ENCODE data around the gene COL5A2. TPM values are rescaled to one million over a fixed set of nuclear protein-coding genes. Genes with fewer than 3 reads are reported as not detected.

COL5A2 gene
- total and polyA plus RNA-seq, 2 donors (not counting 3 experiments of a cell fraction or from before 2014, with no cell fraction given): 47.4 to 123 TPM

DNA sequence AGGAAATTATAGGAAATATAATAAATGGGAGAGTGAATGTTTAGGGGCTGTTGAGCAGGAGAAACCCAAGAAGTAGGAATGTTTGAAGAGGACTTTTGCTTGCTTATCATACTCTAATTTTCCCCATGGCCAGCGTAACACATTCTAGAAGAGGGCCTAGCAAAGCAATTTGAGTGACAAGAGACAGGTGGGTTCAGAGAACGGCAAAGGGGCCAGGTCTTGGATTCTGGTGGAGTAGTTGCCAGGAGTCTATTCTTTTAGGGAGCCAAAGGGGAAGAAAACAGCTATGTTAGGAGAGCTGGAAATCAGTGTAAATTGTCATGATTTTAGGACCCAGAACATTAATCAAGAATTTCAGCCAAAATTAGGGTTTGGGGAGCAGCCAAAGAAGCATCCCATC, 96.5 kb downstream of the COL5A2 start:
- DNase-seq (ENCODE audit: low read depth, low spot score) (no peak), FAIRE-seq (no peak)
- Histone ChIP-seq H4K20me1 (replicated peaks; ENCODE audit: control insufficient read depth, extremely low read depth, insufficient read depth, low read length) (no peaks in the 10 kb centered on the region), H3K27ac (ENCODE audit: insufficient read depth, low read depth, low read length) (no peak overlapping the region), H3K4me1 (ENCODE audit: control insufficient read depth, extremely low read depth, insufficient read depth, low read length) (no peaks in the 10 kb centered on the region), H3K9me1 (replicated peaks; ENCODE audit: control insufficient read depth, extremely low read depth, insufficient read depth, low read length) (no peaks in the 10 kb centered on the region), H3K27me3 (ENCODE audit: control insufficient read depth in 2 of 2, insufficient read depth in 2 of 2, low read length in 2 of 2) (no peaks in the 10 kb centered on the region), H3K9ac (replicated peaks; ENCODE audit: extremely low read depth, insufficient read depth, low read length) (no peak overlapping the region), H3K79me2 (ENCODE audit: control insufficient read depth, insufficient read depth, low read length) (no peaks in the 10 kb centered on the region), H3K4me3 (replicated peaks in 1 of 3; ENCODE audit: insufficient read depth in 1 of 3, low read depth in 1 of 3, low read length in 3 of 3) (no peak overlapping the region), H3K9me3 (replicated peaks; ENCODE audit: control insufficient read depth, insufficient read depth, low read length) (no peaks in the 10 kb centered on the region), H3K36me3 (ENCODE audit: control insufficient read depth in 2 of 2, extremely low read depth in 1 of 2, insufficient read depth in 2 of 2, low read length in 2 of 2) (peaks cover 0 to 7% of the 10 kb centered on the region in 2 experiments), H3K4me2 (ENCODE audit: insufficient read depth, low read length) (no peak overlapping the region), H2AFZ (ENCODE audit: low read depth, low read length) (no peak overlapping the region)
- no peak for TF ChIP-seq FOS (IDR thresholded peaks at IDR 0.05; ENCODE audit: borderline replicate concordance, insufficient read depth, low read length)
- TF ChIP-seq POLR2A (IDR thresholded peaks at IDR 0.05; ENCODE audit: low read depth, low read length): no peak
- POLR2A ChIA-PET: no interaction called here
- intact Hi-C loops (cut with micrococcal nuclease): no loop called here
- CTCF ChIA-PET: interaction anchor here (1.2 to 1.3 kb wide), 2 partner anchors 9 to 558 kb away, joined by 3 read pairs; no protein-coding TSS in a partner anchor
- dilution Hi-C loops (cut with MboI; ENCODE audit: extremely low pct_ligation_motif_present, low sequenced_read_pairs): no loop called here
- no TSS peak for BruUV-seq (replicated peaks)

DNA sequence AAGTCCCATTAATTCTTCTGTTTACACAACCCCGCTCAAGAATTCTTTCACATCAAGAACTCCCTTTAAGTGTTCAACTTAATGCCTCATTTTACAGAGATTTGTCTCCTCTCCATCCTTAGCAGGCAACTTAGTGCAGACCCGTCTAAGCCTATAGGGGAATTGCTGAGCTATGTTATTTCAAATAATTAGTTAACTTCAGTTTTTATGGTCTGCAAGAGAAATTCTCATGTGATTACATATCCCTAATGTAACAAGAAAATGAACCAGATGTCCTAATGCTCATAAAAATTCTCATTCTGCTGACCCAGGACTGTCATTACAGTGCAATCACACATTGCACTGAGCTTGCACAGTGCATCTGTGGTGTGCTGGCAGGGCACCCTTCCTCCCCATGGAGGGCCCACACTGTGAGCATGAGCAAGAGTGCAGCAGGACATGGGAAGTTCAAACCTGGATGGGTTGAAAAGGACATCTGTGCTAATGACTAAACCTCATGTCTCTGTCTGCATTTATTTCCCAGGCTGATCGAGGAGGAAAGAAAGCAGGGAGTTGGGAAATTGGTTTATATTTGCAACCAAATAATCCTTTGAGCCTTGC, 97.1 kb downstream of the COL5A2 start:
- TF ChIP-seq, protein P1, sequence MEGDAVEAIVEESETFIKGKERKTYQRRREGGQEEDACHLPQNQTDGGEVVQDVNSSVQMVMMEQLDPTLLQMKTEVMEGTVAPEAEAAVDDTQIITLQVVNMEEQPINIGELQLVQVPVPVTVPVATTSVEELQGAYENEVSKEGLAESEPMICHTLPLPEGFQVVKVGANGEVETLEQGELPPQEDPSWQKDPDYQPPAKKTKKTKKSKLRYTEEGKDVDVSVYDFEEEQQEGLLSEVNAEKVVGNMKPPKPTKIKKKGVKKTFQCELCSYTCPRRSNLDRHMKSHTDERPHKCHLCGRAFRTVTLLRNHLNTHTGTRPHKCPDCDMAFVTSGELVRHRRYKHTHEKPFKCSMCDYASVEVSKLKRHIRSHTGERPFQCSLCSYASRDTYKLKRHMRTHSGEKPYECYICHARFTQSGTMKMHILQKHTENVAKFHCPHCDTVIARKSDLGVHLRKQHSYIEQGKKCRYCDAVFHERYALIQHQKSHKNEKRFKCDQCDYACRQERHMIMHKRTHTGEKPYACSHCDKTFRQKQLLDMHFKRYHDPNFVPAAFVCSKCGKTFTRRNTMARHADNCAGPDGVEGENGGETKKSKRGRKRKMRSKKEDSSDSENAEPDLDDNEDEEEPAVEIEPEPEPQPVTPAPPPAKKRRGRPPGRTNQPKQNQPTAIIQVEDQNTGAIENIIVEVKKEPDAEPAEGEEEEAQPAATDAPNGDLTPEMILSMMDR (IDR thresholded peaks at IDR 0.05; ENCODE audit: extremely low read depth in 1 of 2, insufficient read depth in 1 of 2, low read depth in 1 of 2, low read length in 2 of 2): no peak
- TF ChIP-seq, protein P2, sequence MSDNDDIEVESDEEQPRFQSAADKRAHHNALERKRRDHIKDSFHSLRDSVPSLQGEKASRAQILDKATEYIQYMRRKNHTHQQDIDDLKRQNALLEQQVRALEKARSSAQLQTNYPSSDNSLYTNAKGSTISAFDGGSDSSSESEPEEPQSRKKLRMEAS (IDR thresholded peaks at IDR 0.05; ENCODE audit: insufficient read depth, insufficient read length): no peak
- TF ChIP-seq GATA2 (IDR thresholded peaks at IDR 0.05; ENCODE audit: insufficient read depth, insufficient read length, low read depth, low read length) (no peak), EZH2 (IDR thresholded peaks at IDR 0.05; ENCODE audit: borderline replicate concordance, low read depth, low read length, severe bottlenecking) (no peak), POLR2AphosphoS5 (IDR thresholded peaks at IDR 0.05; ENCODE audit: insufficient read depth, low read depth, low read length) (no peak), MYC (IDR thresholded peaks at IDR 0.05; ENCODE audit: low read depth, low read length) (no peak), FOS (IDR thresholded peaks at IDR 0.05; ENCODE audit: borderline replicate concordance, insufficient read depth, low read length) (no peak), POLR2A (IDR thresholded peaks at IDR 0.05; ENCODE audit: low read depth, low read length) (no peak), JUN (IDR thresholded peaks at IDR 0.05; ENCODE audit: borderline replicate concordance, insufficient read depth, insufficient read length, low read depth) (no peak)
- DNase-seq (ENCODE audit: low read depth, low spot score) (no peak), FAIRE-seq (no peak)
- Histone ChIP-seq H3K27me3 (ENCODE audit: control insufficient read depth in 2 of 2, insufficient read depth in 2 of 2, low read length in 2 of 2) (no peaks in the 10 kb centered on the region), H3K9ac (replicated peaks; ENCODE audit: extremely low read depth, insufficient read depth, low read length) (no peak overlapping the region), H3K4me2 (ENCODE audit: insufficient read depth, low read length) (no peak overlapping the region), H2AFZ (ENCODE audit: low read depth, low read length) (no peak overlapping the region), H3K36me3 (ENCODE audit: control insufficient read depth in 2 of 2, extremely low read depth in 1 of 2, insufficient read depth in 2 of 2, low read length in 2 of 2) (peaks cover 0 to 9% of the 10 kb centered on the region in 2 experiments), H3K4me3 (replicated peaks in 1 of 3; ENCODE audit: insufficient read depth in 1 of 3, low read depth in 1 of 3, low read length in 3 of 3) (no peak overlapping the region), H3K9me3 (replicated peaks; ENCODE audit: control insufficient read depth, insufficient read depth, low read length) (no peaks in the 10 kb centered on the region), H3K4me1 (ENCODE audit: control insufficient read depth, extremely low read depth, insufficient read depth, low read length) (no peaks in the 10 kb centered on the region), H3K79me2 (ENCODE audit: control insufficient read depth, insufficient read depth, low read length) (no peaks in the 10 kb centered on the region), H4K20me1 (replicated peaks; ENCODE audit: control insufficient read depth, extremely low read depth, insufficient read depth, low read length) (no peaks in the 10 kb centered on the region), H3K9me1 (replicated peaks; ENCODE audit: control insufficient read depth, extremely low read depth, insufficient read depth, low read length) (no peaks in the 10 kb centered on the region), H3K27ac (ENCODE audit: insufficient read depth, low read depth, low read length) (no peak overlapping the region)
- CTCF ChIA-PET: no interaction called here
- POLR2A ChIA-PET: no interaction called here
- intact Hi-C loops (cut with micrococcal nuclease): no loop called here
- dilution Hi-C loops (cut with MboI; ENCODE audit: extremely low pct_ligation_motif_present, low sequenced_read_pairs): no loop called here
- no TSS peak for BruUV-seq (replicated peaks)

Measured in endothelial cell of umbilical vein (primary cell).